Measurements from ENCODE around the gene LIMK2. TPM values are rescaled to one million over a fixed set of nuclear protein-coding genes. Genes with fewer than 3 reads are reported as not detected.
"Not testable (repeated sequence)": the region's sequence is repeated elsewhere in the genome, so short reads cannot be mapped to it uniquely, and the experiment has no call there.

LIMK2 gene
- total and polyA plus RNA-seq, 9 donors = 18.8 to 26.7 (median 22.4) TPM

- H3K27ac ChIP-seq (ENCODE audit: low read length) = no peak overlapping the region
- H3K36me3 ChIP-seq (ENCODE audit: control insufficient read depth, insufficient read depth, low read length) = no peaks in the 10 kb centered on the region
- H3K27me3 ChIP-seq (ENCODE audit: control insufficient read depth, insufficient read depth, low read length) = peaks cover 2% of the 10 kb centered on the region
- no peaks in the 10 kb centered on the region for H3K9me3 ChIP-seq (replicated peaks; ENCODE audit: control insufficient read depth, low read depth, low read length)
- no peak overlapping the region for H3K4me3 ChIP-seq (ENCODE audit: low read length)
- no peak for DNase-seq
- H3K4me1 ChIP-seq (ENCODE audit: control insufficient read depth, insufficient read depth, low read length) = no peaks in the 10 kb centered on the region
Measured at GRCh38 chr22:31308181-31308580, 96.1 kb downstream of the LIMK2 start.

DNA sequence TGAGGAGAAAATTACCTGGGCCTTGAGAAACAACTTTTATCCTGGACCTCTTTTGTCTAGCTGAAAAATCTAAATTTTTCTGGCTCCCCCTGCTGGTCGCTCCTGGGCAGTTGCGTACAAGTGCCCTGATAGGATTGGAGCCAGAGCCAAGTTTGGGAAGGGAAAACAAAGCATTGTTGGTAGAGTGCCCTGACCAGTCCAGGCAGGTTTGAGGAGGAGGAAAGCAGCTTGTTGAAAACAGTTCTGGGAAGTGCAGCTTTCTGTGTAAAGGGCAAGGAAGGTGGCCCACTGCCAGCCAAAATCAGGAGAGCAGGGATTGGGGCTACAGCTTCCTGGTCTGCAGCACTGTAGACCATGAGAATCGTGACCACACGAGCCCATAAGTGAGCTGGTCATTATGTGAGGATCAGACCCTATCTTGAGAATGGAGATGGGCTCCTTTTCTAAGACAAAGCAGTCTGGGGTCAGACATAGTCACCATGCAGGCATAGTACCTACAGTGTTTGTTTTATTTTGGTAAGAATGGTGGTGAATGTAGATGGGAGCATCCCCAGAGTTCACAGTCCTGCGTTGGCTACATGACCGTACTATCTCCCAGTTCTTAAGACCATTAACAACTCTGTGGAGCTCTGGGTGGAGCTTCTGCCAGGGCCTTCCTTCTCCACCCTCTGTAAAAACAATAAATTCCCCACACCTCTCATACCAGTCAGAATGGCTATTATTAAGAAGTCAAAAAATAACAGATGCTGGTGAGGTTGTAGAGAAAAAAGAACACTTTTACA is 101.5 kb downstream of the LIMK2 start:
- 35% methylated on average over 4 of the region's 6 CpGs for WGBS (ENCODE audit: insufficient coverage)
- no peaks in the 10 kb centered on the region for H3K4me1 ChIP-seq (ENCODE audit: control insufficient read depth, insufficient read depth, low read length)
- peaks cover 2% of the 10 kb centered on the region for H3K9me3 ChIP-seq (replicated peaks; ENCODE audit: control insufficient read depth, low read depth, low read length)
- H3K4me3 ChIP-seq (ENCODE audit: low read length) = no peak overlapping the region
- peak; percentile 65 for DNase-seq
- H3K27ac ChIP-seq (ENCODE audit: low read length) = no peak overlapping the region
- no peaks in the 10 kb centered on the region for H3K36me3 ChIP-seq (ENCODE audit: control insufficient read depth, insufficient read depth, low read length)
- H3K27me3 ChIP-seq (ENCODE audit: control insufficient read depth, insufficient read depth, low read length) = no peaks in the 10 kb centered on the region

GRCh38 chr22:31314220-31314619 is 102.1 kb downstream of the LIMK2 start:
- H3K4me1 ChIP-seq (ENCODE audit: control insufficient read depth, insufficient read depth, low read length); H3K27me3 ChIP-seq (ENCODE audit: control insufficient read depth, insufficient read depth, low read length); H3K9me3 ChIP-seq (replicated peaks; ENCODE audit: control insufficient read depth, low read depth, low read length); H3K36me3 ChIP-seq (ENCODE audit: control insufficient read depth, insufficient read depth, low read length); H3K27ac ChIP-seq (ENCODE audit: low read length); DNase-seq; H3K4me3 ChIP-seq (ENCODE audit: low read length): not testable (repeated sequence)
- WGBS (ENCODE audit: insufficient coverage) = no CpG with 5 or more reads among the region's 1 CpG

DNA sequence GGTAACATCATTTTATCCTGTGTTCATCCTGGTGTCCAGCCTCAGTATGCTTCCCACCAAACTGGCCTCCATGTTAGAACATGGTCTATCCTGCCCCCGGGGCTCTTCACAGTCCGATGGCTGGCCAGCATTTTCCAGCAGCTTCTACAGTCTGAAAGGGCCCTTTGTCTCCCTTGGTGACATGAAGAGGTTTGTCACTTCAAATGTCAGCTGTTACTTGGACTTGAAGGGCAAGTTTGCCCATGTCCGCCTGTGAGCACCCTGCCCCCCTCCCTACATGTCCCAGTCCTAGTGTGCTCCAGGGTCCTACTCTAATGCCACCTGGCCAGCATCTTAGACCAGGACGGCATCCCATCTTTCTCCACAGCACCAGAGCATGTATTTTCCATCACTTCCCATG is 109.3 kb downstream of the LIMK2 start:
- no peak for DNase-seq
- H3K9me3 ChIP-seq (replicated peaks; ENCODE audit: control insufficient read depth, low read depth, low read length) = no peaks in the 10 kb centered on the region
- H3K4me1 ChIP-seq (ENCODE audit: control insufficient read depth, insufficient read depth, low read length) = no peaks in the 10 kb centered on the region
- 92% methylated on average over 2 of the region's 4 CpGs for WGBS (ENCODE audit: insufficient coverage)
- no peak overlapping the region for H3K4me3 ChIP-seq (ENCODE audit: low read length)
- H3K36me3 ChIP-seq (ENCODE audit: control insufficient read depth, insufficient read depth, low read length) = peaks cover 30% of the 10 kb centered on the region
- no peak overlapping the region for H3K27ac ChIP-seq (ENCODE audit: low read length)
- no peaks in the 10 kb centered on the region for H3K27me3 ChIP-seq (ENCODE audit: control insufficient read depth, insufficient read depth, low read length)

GRCh38 chr22:31323578-31324550 is 111.8 kb downstream of the LIMK2 start:
- 75% methylated on average over 5 of the region's 8 CpGs for WGBS (ENCODE audit: insufficient coverage)
- no peak for DNase-seq
- Histone ChIP-seq H3K9me3 (replicated peaks; ENCODE audit: control insufficient read depth, low read depth, low read length) (no peaks in the 10 kb centered on the region), H3K4me1 (ENCODE audit: control insufficient read depth, insufficient read depth, low read length) (no peaks in the 10 kb centered on the region), H3K27me3 (ENCODE audit: control insufficient read depth, insufficient read depth, low read length) (no peaks in the 10 kb centered on the region), H3K36me3 (ENCODE audit: control insufficient read depth, insufficient read depth, low read length) (peaks cover 54% of the 10 kb centered on the region), H3K27ac (ENCODE audit: low read length) (no peak overlapping the region), H3K4me3 (ENCODE audit: low read length) (no peak overlapping the region)

DNA sequence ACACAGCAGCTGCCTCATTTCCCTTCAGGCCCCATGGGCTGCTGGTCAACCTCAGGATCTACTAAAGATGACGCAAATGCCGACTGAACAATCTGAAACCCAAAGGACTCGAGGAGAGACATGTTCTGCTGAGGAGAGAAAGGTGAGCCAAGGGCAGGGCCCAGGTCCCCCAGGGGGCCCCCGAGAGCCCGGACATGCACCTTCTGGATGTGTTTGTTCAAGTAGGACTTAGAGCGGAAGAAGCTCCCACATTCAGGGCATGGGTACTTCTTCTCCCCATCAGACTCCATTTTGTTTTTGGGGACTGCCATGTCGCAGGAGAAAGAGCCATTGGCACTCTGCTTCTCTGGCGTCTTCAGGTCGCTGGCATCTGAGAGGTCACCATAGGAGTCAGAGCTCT is 114.8 kb downstream of the LIMK2 start:
- Histone ChIP-seq H3K27ac (ENCODE audit: low read length) (no peak overlapping the region), H3K27me3 (ENCODE audit: control insufficient read depth, insufficient read depth, low read length) (no peaks in the 10 kb centered on the region), H3K9me3 (replicated peaks; ENCODE audit: control insufficient read depth, low read depth, low read length) (no peaks in the 10 kb centered on the region), H3K4me3 (ENCODE audit: low read length) (no peak overlapping the region), H3K4me1 (ENCODE audit: control insufficient read depth, insufficient read depth, low read length) (peaks cover 6% of the 10 kb centered on the region), H3K36me3 (ENCODE audit: control insufficient read depth, insufficient read depth, low read length) (peaks cover 79% of the 10 kb centered on the region)
- WGBS (ENCODE audit: insufficient coverage) = 91% methylated on average over 7 of the region's 9 CpGs
- DNase-seq = no peak

DNA sequence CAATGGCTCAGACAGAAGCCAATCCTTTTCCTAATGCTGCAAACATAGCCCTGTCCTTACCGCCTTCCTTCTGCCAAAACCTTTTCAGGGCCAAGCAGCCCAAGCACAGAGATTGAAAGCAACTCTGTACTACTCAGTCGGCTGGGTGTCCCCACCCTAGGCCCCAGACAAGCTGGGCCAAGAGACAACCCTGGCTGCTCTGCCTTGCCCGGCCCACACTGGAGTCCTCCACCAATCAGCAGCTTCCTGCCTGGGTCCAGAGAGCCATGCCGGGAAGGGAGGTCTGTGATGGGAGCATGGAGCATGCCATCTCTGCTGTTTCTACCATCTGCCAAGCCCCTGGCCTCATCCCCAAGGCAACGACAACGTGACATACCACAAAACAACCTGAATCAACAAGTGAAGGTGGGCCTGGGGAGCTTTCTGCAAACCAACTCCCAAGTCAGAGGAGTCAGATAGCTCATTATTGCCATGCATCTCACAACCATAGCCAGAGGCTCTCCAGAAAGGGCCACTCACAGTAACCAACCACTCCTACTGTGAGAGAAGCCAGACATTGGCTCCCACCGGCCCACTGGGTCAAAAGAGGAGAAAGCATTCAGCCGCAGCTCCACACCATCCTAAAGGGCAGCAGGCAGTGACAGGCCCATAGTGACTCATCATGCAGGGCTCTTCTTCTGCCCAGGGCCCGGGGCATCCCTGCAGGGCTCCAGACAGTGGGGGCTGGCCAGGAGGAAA is 115.9 kb downstream of the LIMK2 start:
- WGBS (ENCODE audit: insufficient coverage) = 87% methylated on average over 5 of the region's 9 CpGs
- DNase-seq = no peak
- Histone ChIP-seq H3K27ac (ENCODE audit: low read length) (no peak overlapping the region), H3K27me3 (ENCODE audit: control insufficient read depth, insufficient read depth, low read length) (no peaks in the 10 kb centered on the region), H3K9me3 (replicated peaks; ENCODE audit: control insufficient read depth, low read depth, low read length) (no peaks in the 10 kb centered on the region), H3K36me3 (ENCODE audit: control insufficient read depth, insufficient read depth, low read length) (peaks cover 87% of the 10 kb centered on the region), H3K4me3 (ENCODE audit: low read length) (no peak overlapping the region), H3K4me1 (ENCODE audit: control insufficient read depth, insufficient read depth, low read length) (peaks cover 13% of the 10 kb centered on the region)

- Histone ChIP-seq H3K4me3 (ENCODE audit: low read length) (no peak overlapping the region), H3K27me3 (ENCODE audit: control insufficient read depth, insufficient read depth, low read length) (no peaks in the 10 kb centered on the region), H3K9me3 (replicated peaks; ENCODE audit: control insufficient read depth, low read depth, low read length) (no peaks in the 10 kb centered on the region), H3K36me3 (ENCODE audit: control insufficient read depth, insufficient read depth, low read length) (peaks cover 89% of the 10 kb centered on the region), H3K4me1 (ENCODE audit: control insufficient read depth, insufficient read depth, low read length) (peaks cover 18% of the 10 kb centered on the region), H3K27ac (ENCODE audit: low read length) (no peak overlapping the region)
- 90% methylated on average over 7 of the region's 13 CpGs for WGBS (ENCODE audit: insufficient coverage)
- DNase-seq = no peak
Measured at GRCh38 chr22:31328544-31328960, 116.5 kb downstream of the LIMK2 start.

DNA sequence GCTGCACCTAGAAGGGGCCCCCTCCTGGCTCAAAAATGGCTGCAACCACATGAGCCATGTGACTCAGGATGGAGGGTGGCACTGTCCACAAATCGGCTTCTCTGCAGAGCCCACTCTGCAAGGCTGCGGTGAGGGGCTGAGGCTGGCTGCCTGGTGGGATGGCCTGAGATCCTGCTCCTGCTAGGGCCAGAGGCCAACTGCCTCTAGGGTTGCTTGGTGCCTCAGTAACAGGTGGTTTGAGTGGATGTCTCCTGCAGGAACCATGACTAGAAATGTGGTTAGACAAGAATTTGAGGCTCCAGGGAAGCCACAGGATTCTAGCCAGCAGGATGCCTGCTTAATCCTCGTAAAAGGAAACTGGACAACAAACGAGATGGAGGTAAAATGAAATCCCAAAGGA is 116.9 kb downstream of the LIMK2 start:
- no peak overlapping the region for H3K4me3 ChIP-seq (ENCODE audit: low read length)
- DNase-seq = no peak
- 83% methylated on average over 2 of the region's 4 CpGs for WGBS (ENCODE audit: insufficient coverage)
- H3K4me1 ChIP-seq (ENCODE audit: control insufficient read depth, insufficient read depth, low read length) = peaks cover 22% of the 10 kb centered on the region
- H3K27me3 ChIP-seq (ENCODE audit: control insufficient read depth, insufficient read depth, low read length) = no peaks in the 10 kb centered on the region
- H3K9me3 ChIP-seq (replicated peaks; ENCODE audit: control insufficient read depth, low read depth, low read length) = no peaks in the 10 kb centered on the region
- peaks cover 89% of the 10 kb centered on the region for H3K36me3 ChIP-seq (ENCODE audit: control insufficient read depth, insufficient read depth, low read length)
- no peak overlapping the region for H3K27ac ChIP-seq (ENCODE audit: low read length)

All from muscle of leg (tissue), 11 donors.